ENCODE measurements around the gene ADAR. TPM values are rescaled to one million over a fixed set of nuclear protein-coding genes. Genes with fewer than 3 reads are reported as not detected.
A peak's percentile ranks its signal among the peaks of the same experiment; 100 is the strongest.

ADAR gene
- total RNA-seq, 2 experiments from 2014 or later, result 261 to 267 TPM

DNA sequence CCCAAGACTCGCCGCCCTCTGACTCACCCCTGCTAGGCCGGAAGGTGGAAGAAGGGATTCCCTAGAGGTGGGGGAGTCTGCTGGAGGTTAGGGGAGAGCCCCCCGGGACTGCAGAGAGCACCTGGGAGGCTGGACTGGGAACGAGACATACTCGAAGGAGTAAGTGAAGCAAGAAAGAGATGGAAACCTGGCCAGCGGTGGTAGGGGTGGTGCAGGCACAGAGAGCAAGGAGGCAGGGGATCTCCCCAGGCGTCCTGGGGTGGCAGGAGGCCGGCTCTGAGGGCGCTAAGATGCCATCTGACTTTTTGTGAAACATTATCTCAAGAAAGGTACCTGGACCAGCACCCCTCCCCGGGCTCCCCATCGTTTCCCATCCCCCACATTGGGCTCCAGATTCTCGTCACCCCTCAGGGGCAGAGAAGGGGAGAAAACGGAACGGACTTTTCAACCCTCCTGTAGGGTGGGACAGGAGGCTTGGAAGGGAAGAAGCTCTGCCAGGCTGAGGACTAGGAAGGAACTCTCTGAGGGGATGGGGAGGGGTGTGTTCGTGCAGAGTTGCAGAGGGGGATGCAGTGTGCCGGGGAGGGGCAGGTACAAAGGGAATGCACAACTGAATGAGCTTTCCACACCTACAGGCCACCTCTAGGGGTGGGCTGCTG is 39.7 kb downstream of the ADAR start:
- DNase-seq (no peak), ATAC-seq (no peak)
- TF ChIP-seq, protein P1, sequence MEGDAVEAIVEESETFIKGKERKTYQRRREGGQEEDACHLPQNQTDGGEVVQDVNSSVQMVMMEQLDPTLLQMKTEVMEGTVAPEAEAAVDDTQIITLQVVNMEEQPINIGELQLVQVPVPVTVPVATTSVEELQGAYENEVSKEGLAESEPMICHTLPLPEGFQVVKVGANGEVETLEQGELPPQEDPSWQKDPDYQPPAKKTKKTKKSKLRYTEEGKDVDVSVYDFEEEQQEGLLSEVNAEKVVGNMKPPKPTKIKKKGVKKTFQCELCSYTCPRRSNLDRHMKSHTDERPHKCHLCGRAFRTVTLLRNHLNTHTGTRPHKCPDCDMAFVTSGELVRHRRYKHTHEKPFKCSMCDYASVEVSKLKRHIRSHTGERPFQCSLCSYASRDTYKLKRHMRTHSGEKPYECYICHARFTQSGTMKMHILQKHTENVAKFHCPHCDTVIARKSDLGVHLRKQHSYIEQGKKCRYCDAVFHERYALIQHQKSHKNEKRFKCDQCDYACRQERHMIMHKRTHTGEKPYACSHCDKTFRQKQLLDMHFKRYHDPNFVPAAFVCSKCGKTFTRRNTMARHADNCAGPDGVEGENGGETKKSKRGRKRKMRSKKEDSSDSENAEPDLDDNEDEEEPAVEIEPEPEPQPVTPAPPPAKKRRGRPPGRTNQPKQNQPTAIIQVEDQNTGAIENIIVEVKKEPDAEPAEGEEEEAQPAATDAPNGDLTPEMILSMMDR (IDR thresholded peaks at IDR 0.05), result no peak
- POLR2A ChIA-PET, result no interaction called here
- H3K27ac Mint-ChIP-seq, result no peak overlapping the region
- H3K9me3 Mint-ChIP-seq, result no peaks in the 10 kb centered on the region
- no peak overlapping the region for H3K4me3 Mint-ChIP-seq
- CTCF ChIA-PET, result interaction anchor here (1.2 to 2.1 kb wide), 3 partner anchors 9 to 368 kb away, joined by 3 to 7 read pairs (median 3); partner anchors contain the start of gene PMVK
- no peaks in the 10 kb centered on the region for H3K36me3 Mint-ChIP-seq (ENCODE audit: low read depth)
- H3K27me3 Mint-ChIP-seq, result peaks cover 11% of the 10 kb centered on the region
- intact Hi-C loops (cut with micrococcal nuclease), result loop anchor here (10.0 kb wide), 1 partner anchor 307 kb away; the partner anchor contains the start of gene KCNN3
- H3K4me1 Mint-ChIP-seq (ENCODE audit: low read depth), result peaks cover 4% of the 10 kb centered on the region

DNA sequence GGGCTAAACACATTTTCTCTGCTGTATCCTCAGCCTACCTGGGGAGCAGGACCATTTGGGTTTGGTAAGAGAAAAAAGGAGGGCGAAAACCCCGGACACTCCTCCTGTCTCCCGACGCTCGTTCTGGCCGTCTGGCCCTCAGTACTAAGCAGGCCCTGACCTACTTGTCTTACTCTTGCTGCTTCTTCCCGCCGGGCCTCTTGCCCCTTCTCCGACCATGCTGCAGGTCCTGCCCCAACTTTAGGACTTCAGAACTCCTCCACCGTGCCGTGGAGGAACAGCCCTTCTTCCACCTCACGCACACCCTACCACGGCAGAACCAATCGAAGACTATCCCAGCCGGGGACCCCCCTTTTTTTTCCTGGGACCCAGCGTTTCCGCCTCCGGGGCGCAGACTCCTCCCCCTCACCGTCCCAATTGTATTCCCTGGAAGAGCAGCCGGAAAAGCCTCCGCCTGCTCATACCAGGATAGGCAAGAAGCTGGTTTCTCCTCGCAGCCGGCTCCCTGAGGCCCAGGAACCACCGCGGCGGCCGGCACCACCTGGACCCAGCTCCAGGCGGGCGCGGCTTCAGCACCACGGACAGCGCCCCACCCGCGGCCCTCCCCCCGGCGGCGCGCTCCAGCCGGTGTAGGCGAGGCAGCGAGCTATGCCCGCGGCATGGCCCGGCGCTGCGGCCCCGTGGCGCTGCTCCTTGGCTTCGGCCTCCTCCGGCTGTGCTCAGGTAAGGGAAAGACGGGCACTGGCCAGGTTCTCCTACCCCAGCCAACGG is 40.4 kb downstream of the ADAR start, which contains the start of gene CHRNB2:
Gene CHRNB2 (plus strand): TSS at position 393 of the 771 bp plus-strand sequence. CDS start 267 bp downstream, at position 660.
- H3K4me3 Mint-ChIP-seq, result peak within 1 kb of the TSS; percentile 17
- POLR2A ChIA-PET, result interaction anchor here (1.1 kb wide), 1 partner anchor 25 kb away, joined by 4 read pairs; no protein-coding TSS in a partner anchor
- peak; percentile 72 for DNase-seq
- peak; percentile 97 for ATAC-seq
- H3K4me1 Mint-ChIP-seq (ENCODE audit: low read depth), result peaks cover 4% of the 10 kb centered on the region
- TF ChIP-seq, protein P1 (IDR thresholded peaks at IDR 0.05), result no peak
- H3K27ac Mint-ChIP-seq, result no peak within 1 kb of the TSS
- H3K36me3 Mint-ChIP-seq (ENCODE audit: low read depth), result no peaks in the 10 kb centered on the region
- H3K9me3 Mint-ChIP-seq, result no peaks in the 10 kb centered on the region
- intact Hi-C loops (cut with micrococcal nuclease), result loop anchor here (10.0 kb wide), 1 partner anchor 307 kb away; the partner anchor contains the start of gene KCNN3
- peaks cover 11% of the 10 kb centered on the region for H3K27me3 Mint-ChIP-seq
- CTCF ChIA-PET, result interaction anchor here (1.2 to 2.1 kb wide), 3 partner anchors 8 to 369 kb away, joined by 3 to 7 read pairs (median 3); partner anchors contain the start of gene PMVK

DNA sequence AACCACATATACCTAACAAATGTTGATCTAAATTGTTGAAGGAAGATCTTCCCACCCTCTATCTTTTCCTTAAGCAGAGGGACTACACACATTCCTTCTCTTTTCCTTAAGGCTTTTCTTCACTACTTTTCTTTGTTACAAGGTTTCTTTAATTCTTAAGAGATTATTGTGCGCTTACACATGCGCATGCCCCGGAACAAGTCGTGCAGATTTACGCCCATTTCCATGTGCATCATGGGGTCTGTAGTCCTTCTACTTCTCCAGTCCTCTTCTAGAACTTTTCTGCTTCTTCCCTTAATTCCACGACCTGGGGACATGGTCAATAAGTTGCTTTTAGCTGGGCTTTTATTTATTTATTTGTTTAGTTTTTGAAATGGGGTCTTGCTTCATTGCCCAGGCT is 42.1 kb downstream of the ADAR start:
- H3K4me3 Mint-ChIP-seq, result no peak overlapping the region
- intact Hi-C loops (cut with micrococcal nuclease), result loop anchor here (10.0 kb wide), 1 partner anchor 309 kb away; the partner anchor contains the start of gene KCNN3
- H3K4me1 Mint-ChIP-seq (ENCODE audit: low read depth), result peaks cover 5% of the 10 kb centered on the region
- peaks cover 11% of the 10 kb centered on the region for H3K27me3 Mint-ChIP-seq
- ATAC-seq (no peak), DNase-seq (no peak)
- no peaks in the 10 kb centered on the region for H3K36me3 Mint-ChIP-seq (ENCODE audit: low read depth)
- H3K9me3 Mint-ChIP-seq, result no peaks in the 10 kb centered on the region
- ChIA-PET POLR2A (no interaction called here), CTCF (no interaction called here)
- H3K27ac Mint-ChIP-seq, result no peak overlapping the region
- TF ChIP-seq, protein P1 (IDR thresholded peaks at IDR 0.05), result no peak

DNA sequence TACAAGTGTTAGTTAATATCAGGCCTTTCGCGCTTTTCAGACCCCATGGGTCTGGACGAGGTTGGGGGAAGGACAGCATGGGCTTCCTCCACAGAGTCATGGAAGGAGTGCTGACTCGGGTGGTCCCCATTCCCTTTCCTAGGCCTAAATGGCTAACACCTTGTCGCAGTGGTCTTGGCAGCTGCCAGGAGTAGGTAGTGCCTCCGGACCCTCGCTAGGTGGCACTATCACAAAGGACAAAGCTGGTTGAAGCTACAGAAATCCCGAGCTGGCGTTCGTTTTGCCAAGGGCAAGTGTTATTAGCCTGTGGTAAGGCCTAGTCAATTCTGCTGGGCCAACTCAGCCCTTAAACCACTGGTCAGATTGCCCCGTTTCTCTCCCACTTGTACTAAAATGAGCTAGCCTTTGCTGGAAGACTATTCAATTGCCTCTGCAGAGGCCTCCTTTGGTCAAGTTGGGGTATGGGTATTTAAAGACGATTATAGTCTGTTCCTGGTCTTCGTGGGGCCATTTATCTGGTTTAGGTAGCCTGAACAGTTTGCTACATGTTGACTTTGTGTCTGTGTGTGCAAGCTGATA is 48.4 kb downstream of the ADAR start:
- peak; percentile 87 for DNase-seq
- ChIA-PET POLR2A (interaction anchor here (0.9 to 1.6 kb wide), 7 partner anchors 13 to 201 kb away, joined by 3 to 6 read pairs (median 3); no protein-coding TSS in a partner anchor), CTCF (interaction anchor here (0.6 to 2.9 kb wide), 66 partner anchors 9 to 526 kb away, joined by 3 to 23 read pairs (median 5); partner anchors contain the start of genes CHRNB2, FLAD1 and PMVK)
- Mint-ChIP-seq H3K4me1 (ENCODE audit: low read depth) (peaks cover 23% of the 10 kb centered on the region), H3K27me3 (no peaks in the 10 kb centered on the region), H3K4me3 (peak overlapping the region; percentile 95), H3K9me3 (no peaks in the 10 kb centered on the region), H3K27ac (peak overlapping the region; percentile 96), H3K36me3 (ENCODE audit: low read depth) (peaks cover 23% of the 10 kb centered on the region)
- peak; percentile 45 for ATAC-seq
- intact Hi-C loops (cut with micrococcal nuclease), result loop anchor here (2.0 to 10.0 kb wide), 2 partner anchors 201 to 315 kb away; partner anchors contain the start of gene KCNN3
- TF ChIP-seq, protein P1 (IDR thresholded peaks at IDR 0.05), result peak; percentile 95
